GM23338 (cell line): Measurements from ENCODE around the gene ERMP1.

Experiments
- EZH2 ChIP-seq: fragments of 200-600 bp; sonication (generic); IDR thresholded peaks from one replicate; pipeline ENCODE4 v1.8.0; 2017; ENCODE audit warnings: antibody characterized with exemption, mild to moderate bottlenecking, low read depth; ENCODE audit not compliant: unreplicated experiment
- TF ChIP-seq, protein P1 (sequence below), 2 experiments: fragments of 200-600 bp in 1 of 2; sonication (generic) in 1 of 2; conservative IDR thresholded peaks; 2 replicates each; pipeline versions ENCODE4 v1.5.1 to v1.6.1; 2016 to 2017; ENCODE audit warnings: antibody characterized with exemption in 2 of 2, low read depth in 2 of 2, mild to moderate bottlenecking in 2 of 2, moderate library complexity in 1 of 2

DNA sequence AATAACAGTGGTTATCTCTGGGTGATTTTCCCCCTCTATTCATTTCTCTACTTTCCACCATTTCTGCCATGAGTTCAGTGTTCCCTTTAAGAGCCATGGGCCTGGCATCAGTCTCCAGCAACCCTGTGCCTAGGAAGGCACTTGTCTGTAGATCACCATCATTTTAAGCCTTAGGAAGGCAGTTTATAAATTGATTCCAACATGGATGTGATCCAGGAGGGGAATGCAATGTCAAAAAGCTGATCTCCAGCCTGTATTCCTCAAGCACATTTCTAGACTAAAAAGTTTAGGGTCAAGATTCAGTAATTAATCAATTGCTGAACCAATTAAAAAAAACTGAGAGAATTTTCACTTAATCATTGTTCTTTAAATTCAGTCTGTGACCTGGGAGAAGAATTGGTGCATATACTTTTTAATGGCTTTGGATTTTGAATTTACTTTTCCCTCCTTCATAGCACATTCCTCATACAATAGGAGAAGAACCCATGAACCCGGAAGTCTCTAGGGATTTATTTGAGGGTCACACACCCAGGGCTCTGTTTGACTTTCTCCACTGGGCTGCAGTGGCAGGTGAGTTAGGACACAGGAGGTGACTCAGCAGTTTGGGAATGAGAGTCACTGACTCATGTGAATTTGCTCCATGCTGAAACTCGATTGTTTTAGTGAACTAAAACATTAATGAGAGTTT is 6.1 kb upstream of the ERMP1 start:
- TF ChIP-seq, protein P1, sequence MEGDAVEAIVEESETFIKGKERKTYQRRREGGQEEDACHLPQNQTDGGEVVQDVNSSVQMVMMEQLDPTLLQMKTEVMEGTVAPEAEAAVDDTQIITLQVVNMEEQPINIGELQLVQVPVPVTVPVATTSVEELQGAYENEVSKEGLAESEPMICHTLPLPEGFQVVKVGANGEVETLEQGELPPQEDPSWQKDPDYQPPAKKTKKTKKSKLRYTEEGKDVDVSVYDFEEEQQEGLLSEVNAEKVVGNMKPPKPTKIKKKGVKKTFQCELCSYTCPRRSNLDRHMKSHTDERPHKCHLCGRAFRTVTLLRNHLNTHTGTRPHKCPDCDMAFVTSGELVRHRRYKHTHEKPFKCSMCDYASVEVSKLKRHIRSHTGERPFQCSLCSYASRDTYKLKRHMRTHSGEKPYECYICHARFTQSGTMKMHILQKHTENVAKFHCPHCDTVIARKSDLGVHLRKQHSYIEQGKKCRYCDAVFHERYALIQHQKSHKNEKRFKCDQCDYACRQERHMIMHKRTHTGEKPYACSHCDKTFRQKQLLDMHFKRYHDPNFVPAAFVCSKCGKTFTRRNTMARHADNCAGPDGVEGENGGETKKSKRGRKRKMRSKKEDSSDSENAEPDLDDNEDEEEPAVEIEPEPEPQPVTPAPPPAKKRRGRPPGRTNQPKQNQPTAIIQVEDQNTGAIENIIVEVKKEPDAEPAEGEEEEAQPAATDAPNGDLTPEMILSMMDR (conservative IDR thresholded peaks at IDR 0.05; ENCODE audit: low read depth in 2 of 2), result no peak
- TF ChIP-seq EZH2, result no peak
